Epithelial cell of proximal tubule (primary cell): ENCODE measurements around the gene COL23A1. TPM values are rescaled to one million over a fixed set of nuclear protein-coding genes. Genes with fewer than 3 reads are reported as not detected.
"Not testable (repeated sequence)": the region's sequence is repeated elsewhere in the genome, so short reads cannot be mapped to it uniquely, and the experiment has no call there.

Experiments used
- DNase-seq: peaks from one replicate; pipeline ENCODE4 v3.0.0-alpha.2; 2011; ENCODE audit warnings: low read depth
- H3K4me3 ChIP-seq: 2 replicates; pipeline ENCODE4 v1.5.1; 2011; ENCODE audit warnings: low read depth, mild to moderate bottlenecking, low read length
- CTCF ChIP-seq: conservative IDR thresholded peaks from 2 replicates; pipeline ENCODE4 v1.5.1; 2012; ENCODE audit warnings: low read depth, mild to moderate bottlenecking, low read length
- total RNA-seq: library from RNA; depleted of rRNA; stranded (reverse); fragments of >200 nt; gene quantifications from 2 replicates; pipeline ENCODE4 v1.2.3, GENCODE V29; 2015

Gene COL23A1
- total RNA-seq, 1 donor from 2014 or later, result not detected

GRCh38 chr5:178242416-178242815 is 347.8 kb downstream of the COL23A1 start:
- TF ChIP-seq CTCF, result no peak
- DNase-seq, result no peak
- H3K4me3 ChIP-seq, result no peak overlapping the region

GRCh38 chr5:178241688-178242231 is 348.4 kb downstream of the COL23A1 start:
- H3K4me3 ChIP-seq, result no peak overlapping the region
- no peak for TF ChIP-seq CTCF
- no peak for DNase-seq

- no peak overlapping the region for H3K4me3 ChIP-seq
- no peak for DNase-seq
- TF ChIP-seq CTCF, result no peak
Observed at GRCh38 chr5:178241231-178241663, 348.9 kb downstream of the COL23A1 start.

GRCh38 chr5:178240766-178241165 is 349.4 kb downstream of the COL23A1 start:
- H3K4me3 ChIP-seq, result no peak overlapping the region
- DNase-seq, result no peak
- TF ChIP-seq CTCF, result no peak

GRCh38 chr5:178240341-178240741 is 349.9 kb downstream of the COL23A1 start:
- H3K4me3 ChIP-seq, result no peak overlapping the region
- no peak for TF ChIP-seq CTCF
- no peak for DNase-seq

- not testable (repeated sequence) for H3K4me3 ChIP-seq, DNase-seq
Observed at GRCh38 chr5:178239626-178240301, 350.4 kb downstream of the COL23A1 start.

- TF ChIP-seq CTCF, result no peak
- no peak for DNase-seq
- no peak overlapping the region for H3K4me3 ChIP-seq
Observed at GRCh38 chr5:178238711-178239592, 351.2 kb downstream of the COL23A1 start.
